SK-N-SH (cell line): ENCODE data around the gene UST. TPM values are rescaled to one million over a fixed set of nuclear protein-coding genes. Genes with fewer than 3 reads are reported as not detected.

Source experiments
- CTCF ChIA-PET: fragments of 300-600, 350-600 bp; formaldehyde crosslinking; extraction: SDS; loops from one replicate; lab custom pipeline; 2021; lab: Yijun Ruan, JAX
- POLR2A ChIA-PET: fragments of 350-600 bp; sonication (Branson Sonifier 250); formaldehyde crosslinking; extraction: SDS; loops from one replicate; lab custom pipeline; 2020; ENCODE audit warnings: antibody characterized with exemption, inconsistent platforms; lab: Yijun Ruan, JAX
- DNase-seq: peaks from one replicate; pipeline ENCODE4 v3.0.0; 2012
- H2AFZ ChIP-seq: fragments of 200-600 bp; sonication (generic); 2 replicates; pipeline ENCODE4 v1.8.1; 2016; ENCODE audit warnings: antibody characterized with exemption, mild to moderate bottlenecking, low read depth
- H3F3A ChIP-seq: fragments of 200-600 bp; sonication (generic); replicated peaks from 2 replicates; pipeline ENCODE3; 2016; ENCODE audit warnings: antibody characterized with exemption, mild to moderate bottlenecking; ENCODE audit not compliant: insufficient read depth
- H3K27ac ChIP-seq, 2 experiments: fragments of 200-500 bp in 1 of 2; fragments of 200-600 bp in 1 of 2; sonication (Bioruptor generic) in 1 of 2; sonication (generic), shearing (Covaris generic) in 1 of 2; 2 replicates each; pipeline versions ENCODE4 v1.5.1 to v1.6.1; 2014 to 2016; ENCODE audit warnings: low read depth in 2 of 2, inconsistent platforms in 1 of 2, low read length in 1 of 2, mild to moderate bottlenecking in 1 of 2, mixed read lengths in 1 of 2
- H3K27me3 ChIP-seq: fragments of 200-600 bp; sonication (generic), shearing (Covaris generic); 2 replicates; pipeline ENCODE4 v1.6.1; 2016; ENCODE audit warnings: mixed run types; ENCODE audit not compliant: insufficient read depth
- H3K36me3 ChIP-seq, 2 experiments: fragments of 200-500 bp in 1 of 2; fragments of 200-600 bp in 1 of 2; sonication (Bioruptor generic) in 1 of 2; sonication (generic) in 1 of 2; replicated peaks in 1 of 2; 2 replicates each; pipeline versions ENCODE3 to v1.5.1; 2014 to 2016; ENCODE audit warnings: low read length in 1 of 2, mild to moderate bottlenecking in 1 of 2; ENCODE audit not compliant: insufficient read depth in 2 of 2, control insufficient read depth in 1 of 2
- H3K4me1 ChIP-seq, 2 experiments: fragments of 200-500 bp in 1 of 2; fragments of 200-600 bp in 1 of 2; sonication (Bioruptor generic) in 1 of 2; sonication (generic), shearing (Covaris generic) in 1 of 2; 2 replicates each; pipeline versions ENCODE4 v1.5.1 to v1.6.1; 2014 to 2016; ENCODE audit warnings: low read depth in 1 of 2, low read length in 1 of 2, mixed run types in 1 of 2; ENCODE audit not compliant: insufficient read depth in 2 of 2, control insufficient read depth in 1 of 2
- H3K4me2 ChIP-seq: fragments of 200-600 bp; sonication (generic), shearing (Covaris generic); 2 replicates; pipeline ENCODE4 v1.6.1; 2017; ENCODE audit warnings: mixed run types
- H3K4me3 ChIP-seq, 2 experiments: fragments of 200-500 bp in 1 of 2; fragments of 200-600 bp in 1 of 2; sonication (Bioruptor generic) in 1 of 2; sonication (generic), shearing (Covaris generic) in 1 of 2; 2 replicates each; pipeline versions ENCODE4 v1.5.1 to v1.8.1; 2014 to 2016; ENCODE audit warnings: low read depth in 2 of 2, inconsistent platforms in 1 of 2, low read length in 1 of 2, mild to moderate bottlenecking in 1 of 2, mixed read lengths in 1 of 2, moderate library complexity in 1 of 2
- H3K79me2 ChIP-seq: fragments of 200-600 bp; sonication (generic); 2 replicates; pipeline ENCODE4 v1.8.1; 2017; ENCODE audit warnings: mild to moderate bottlenecking; ENCODE audit not compliant: insufficient read depth
- H3K9ac ChIP-seq: fragments of 200-600 bp; sonication (generic); 2 replicates; pipeline ENCODE4 v1.6.1; 2017; ENCODE audit warnings: mixed run types
- H3K9me2 ChIP-seq: fragments of 200-600 bp; sonication (generic); 2 replicates; pipeline ENCODE4 v1.6.1; 2017; ENCODE audit warnings: mixed run types
- H3K9me3 ChIP-seq: fragments of 200-600 bp; sonication (generic); 2 replicates; pipeline ENCODE4 v1.6.1; 2017; ENCODE audit warnings: mixed run types, mild to moderate bottlenecking, moderate library complexity
- H4K20me1 ChIP-seq: fragments of 200-600 bp; sonication (generic); 2 replicates; pipeline ENCODE4 v1.6.1; 2017; ENCODE audit warnings: mild to moderate bottlenecking, mixed run types; ENCODE audit not compliant: insufficient read depth
- CHD2 ChIP-seq: fragments of 150-350 bp; IDR thresholded peaks from 2 replicates; pipeline ENCODE4 v1.6.1; 2018; ENCODE audit warnings: low read length; ENCODE audit not compliant: partially characterized antibody
- ELF1 ChIP-seq: IDR thresholded peaks from 2 replicates; pipeline ENCODE4 v1.4.0; 2012
- FOSL2 ChIP-seq: IDR thresholded peaks from 2 replicates; pipeline ENCODE4 v1.4.0; 2012; ENCODE audit warnings: low read depth, mild to moderate bottlenecking, moderate library complexity, borderline replicate concordance
- FOXJ3 ChIP-seq: sonication (generic); formaldehyde crosslinking; IDR thresholded peaks from 2 replicates; pipeline ENCODE4 v1.5.1; 2020; ENCODE audit warnings: mild to moderate bottlenecking, missing genetic modification reagents
- FOXM1 ChIP-seq: IDR thresholded peaks from 2 replicates; pipeline ENCODE4 v1.4.0; 2012; ENCODE audit warnings: low read depth, mild to moderate bottlenecking
- GABPA ChIP-seq: IDR thresholded peaks from 2 replicates; pipeline ENCODE4 v1.4.0; 2012; ENCODE audit warnings: low read depth, mild to moderate bottlenecking
- IRF3 ChIP-seq: fragments of 150-350 bp; IDR thresholded peaks from 2 replicates; pipeline ENCODE4 v1.6.1; 2016; ENCODE audit warnings: mild to moderate bottlenecking, low read depth, low read length
- JUND ChIP-seq: IDR thresholded peaks from 2 replicates; pipeline ENCODE4 v1.4.0; 2012
- MXI1 ChIP-seq: IDR thresholded peaks from 2 replicates; pipeline ENCODE4 v1.6.1; 2012; ENCODE audit warnings: mild to moderate bottlenecking, low read depth, low read length, improper control_type of control experiment
- NFIC ChIP-seq: IDR thresholded peaks from 2 replicates; pipeline ENCODE4 v1.4.0; 2012; ENCODE audit warnings: borderline replicate concordance
- NRF1 ChIP-seq: IDR thresholded peaks from 2 replicates; pipeline ENCODE4 v1.6.1; 2012; ENCODE audit warnings: low read depth, mild to moderate bottlenecking, low read length
- PBX3 ChIP-seq: IDR thresholded peaks from 2 replicates; pipeline ENCODE4; 2012
- POLR2AphosphoS5 ChIP-seq: IDR thresholded peaks from 2 replicates; pipeline ENCODE4 v1.6.1; 2012; ENCODE audit warnings: low read depth, low read length
- RCOR1 ChIP-seq: fragments of 150-350 bp; IDR thresholded peaks from 2 replicates; pipeline ENCODE4 v1.6.1; 2017; ENCODE audit warnings: antibody characterized with exemption, low read length
- RFX5 ChIP-seq: IDR thresholded peaks from 2 replicates; pipeline ENCODE4 v1.6.1; 2012; ENCODE audit warnings: mild to moderate bottlenecking, improper control_type of control experiment, low read length
- SIN3A ChIP-seq: IDR thresholded peaks from 2 replicates; pipeline ENCODE4 v1.6.1; 2012; ENCODE audit warnings: low read depth, mild to moderate bottlenecking, low read length, moderate library complexity, borderline replicate concordance
- SMC3 ChIP-seq: IDR thresholded peaks from 2 replicates; pipeline ENCODE4 v1.6.1; 2012; ENCODE audit warnings: low read depth, low read length, improper control_type of control experiment
- TAF1 ChIP-seq: IDR thresholded peaks from 2 replicates; pipeline ENCODE4 v1.6.1; 2012; ENCODE audit warnings: low read depth, mild to moderate bottlenecking, low read length, moderate library complexity, borderline replicate concordance
- USF2 ChIP-seq: fragments of 150-350 bp; IDR thresholded peaks from 2 replicates; pipeline ENCODE4 v1.6.1; 2017; ENCODE audit warnings: antibody characterized with exemption, low read length, low read depth, borderline replicate concordance
- YY1 ChIP-seq: IDR thresholded peaks from 2 replicates; pipeline ENCODE4 v1.4.0; 2012; ENCODE audit warnings: low read depth, mild to moderate bottlenecking
- WGBS: methylation state at CpG from one replicate; pipeline ENCODE4 v1.1.6; 2017; ENCODE audit warnings: low lambda C conversion rate; 5-methylcytosine and 5-hydroxymethylcytosine counted together
- polyA plus RNA-seq, 3 experiments: library from polyadenylated mRNA; depleted of rRNA; stranded (reverse); fragments of >200 nt; gene quantifications; 2 replicates each; pipeline ENCODE4 v1.2.3, GENCODE V29; 2012
- TF ChIP-seq, protein P1 (sequence below): fragments of 200-600 bp; sonication (generic); IDR thresholded peaks from 2 replicates; pipeline ENCODE4 v1.6.1; 2017; ENCODE audit warnings: antibody characterized with exemption, mild to moderate bottlenecking, moderate library complexity
- TF ChIP-seq, protein P2 (sequence below): IDR thresholded peaks from 2 replicates; pipeline ENCODE4 v1.4.0; 2012; ENCODE audit warnings: low read depth

Gene UST
- polyA plus RNA-seq, 1 of the 3 experiments (the other 2 are of a cell fraction): 1.7 TPM

- Histone ChIP-seq H3K9me2 (no peaks in the 10 kb centered on the region), H3F3A (no peaks in the 10 kb centered on the region), H3K9me3 (peaks cover 8% of the 10 kb centered on the region; the same call in 1 of the 2 replicates), H3K9ac (no peak overlapping the region), H3K4me1 (no peaks in the 10 kb centered on the region), H3K4me2 (no peak overlapping the region), H3K27me3 (peaks cover 29% of the 10 kb centered on the region; the same call in 1 of the 2 replicates), H3K79me2 (no peaks in the 10 kb centered on the region), H4K20me1 (no peaks in the 10 kb centered on the region), H2AFZ (no peak overlapping the region), H3K4me3 (no peak overlapping the region), H3K36me3 (no peaks in the 10 kb centered on the region), H3K27ac (no peak overlapping the region)
- ChIA-PET POLR2A (no interaction called here), CTCF (no interaction called here)
- TF ChIP-seq RCOR1 (no peak), YY1 (no peak), NRF1 (no peak), NFIC (no peak), SIN3A (no peak), POLR2AphosphoS5 (no peak), ELF1 (no peak), GABPA (no peak), MXI1 (no peak), PBX3 (no peak), SMC3 (no peak), FOXM1 (no peak), JUND (no peak), FOXJ3 (CRISPR knock-in tag) (no peak)
- TF ChIP-seq, protein P1, sequence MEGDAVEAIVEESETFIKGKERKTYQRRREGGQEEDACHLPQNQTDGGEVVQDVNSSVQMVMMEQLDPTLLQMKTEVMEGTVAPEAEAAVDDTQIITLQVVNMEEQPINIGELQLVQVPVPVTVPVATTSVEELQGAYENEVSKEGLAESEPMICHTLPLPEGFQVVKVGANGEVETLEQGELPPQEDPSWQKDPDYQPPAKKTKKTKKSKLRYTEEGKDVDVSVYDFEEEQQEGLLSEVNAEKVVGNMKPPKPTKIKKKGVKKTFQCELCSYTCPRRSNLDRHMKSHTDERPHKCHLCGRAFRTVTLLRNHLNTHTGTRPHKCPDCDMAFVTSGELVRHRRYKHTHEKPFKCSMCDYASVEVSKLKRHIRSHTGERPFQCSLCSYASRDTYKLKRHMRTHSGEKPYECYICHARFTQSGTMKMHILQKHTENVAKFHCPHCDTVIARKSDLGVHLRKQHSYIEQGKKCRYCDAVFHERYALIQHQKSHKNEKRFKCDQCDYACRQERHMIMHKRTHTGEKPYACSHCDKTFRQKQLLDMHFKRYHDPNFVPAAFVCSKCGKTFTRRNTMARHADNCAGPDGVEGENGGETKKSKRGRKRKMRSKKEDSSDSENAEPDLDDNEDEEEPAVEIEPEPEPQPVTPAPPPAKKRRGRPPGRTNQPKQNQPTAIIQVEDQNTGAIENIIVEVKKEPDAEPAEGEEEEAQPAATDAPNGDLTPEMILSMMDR: no peak
- DNase-seq: no peak
- WGBS: 7% methylated on average over 3 of the region's 3 CpGs
Measured at GRCh38 chr6:148791372-148791771, 44.5 kb downstream of the UST start.

DNA sequence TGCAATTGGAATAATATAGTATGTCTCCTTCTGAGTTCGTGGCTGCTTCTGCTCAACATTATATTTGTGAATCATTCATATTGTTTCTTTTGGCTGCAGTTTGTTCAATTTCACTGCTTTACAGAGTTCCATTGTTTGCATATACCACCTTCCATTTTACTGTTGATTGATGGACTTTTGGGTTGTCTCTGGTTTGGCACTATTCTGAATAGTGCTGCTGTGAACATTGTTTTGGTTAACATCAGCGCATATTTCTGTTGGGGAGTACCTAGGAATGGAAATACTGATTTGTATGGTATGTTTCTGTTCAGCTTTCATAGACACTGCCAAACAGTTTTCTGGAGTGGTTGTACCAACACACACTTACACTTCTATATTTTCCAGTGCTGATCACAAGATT lies 46.9 kb downstream of the UST start:
- Histone ChIP-seq H3K27me3 (peaks cover 29% of the 10 kb centered on the region; the same call in 1 of the 2 replicates), H4K20me1 (no peaks in the 10 kb centered on the region), H3K27ac (no peak overlapping the region), H3F3A (no peaks in the 10 kb centered on the region), H3K9me3 (peaks cover 8% of the 10 kb centered on the region; the same call in 1 of the 2 replicates), H3K4me3 (no peak overlapping the region), H2AFZ (no peak overlapping the region), H3K9me2 (no peaks in the 10 kb centered on the region), H3K79me2 (no peaks in the 10 kb centered on the region), H3K36me3 (no peaks in the 10 kb centered on the region), H3K4me1 (no peaks in the 10 kb centered on the region), H3K9ac (no peak overlapping the region), H3K4me2 (no peak overlapping the region)
- POLR2A ChIA-PET: no interaction called here
- DNase-seq: no peak
- CTCF ChIA-PET: no interaction called here
- WGBS: 2% methylated on average over 2 of the region's 2 CpGs
- TF ChIP-seq USF2 (no peak), ELF1 (no peak), FOSL2 (no peak), RFX5 (no peak), TAF1 (no peak), PBX3 (no peak), NFIC (no peak), IRF3 (no peak), CHD2 (no peak)
- TF ChIP-seq, protein P2, sequence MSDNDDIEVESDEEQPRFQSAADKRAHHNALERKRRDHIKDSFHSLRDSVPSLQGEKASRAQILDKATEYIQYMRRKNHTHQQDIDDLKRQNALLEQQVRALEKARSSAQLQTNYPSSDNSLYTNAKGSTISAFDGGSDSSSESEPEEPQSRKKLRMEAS: no peak
